OCI-LY3 (cell line): ENCODE results near the gene GPR3.

ENCODE experiments used
- H2AFZ ChIP-seq: fragments of 200-600, 300-600 bp; shearing (Covaris generic); 2 replicates; pipeline ENCODE4 v1.6.0; 2014; ENCODE audit warnings: antibody characterized with exemption, low read depth, low read length
- H3K27ac ChIP-seq: fragments of 200-600, 300-600 bp; sonication (generic); 2 replicates; pipeline ENCODE4 v1.5.1; 2014; ENCODE audit warnings: mild to moderate bottlenecking, low read length, moderate library complexity, mixed read lengths
- H3K27me3 ChIP-seq: fragments of 200-600, 300-600 bp; sonication (generic); 2 replicates; pipeline ENCODE4 v1.6.1; 2014; ENCODE audit warnings: low read depth, low read length, mixed read lengths
- H3K36me3 ChIP-seq: fragments of 200-600, 300-600 bp; sonication (generic); replicated peaks from 2 replicates; pipeline ENCODE3; 2014; ENCODE audit warnings: low read depth, low read length, mixed read lengths
- H3K4me1 ChIP-seq: fragments of 300-600, 200-600 bp; sonication (generic); 2 replicates; pipeline ENCODE4 v1.6.1; 2014; ENCODE audit warnings: low read length, mixed read lengths
- H3K4me2 ChIP-seq: fragments of 200-600, 300-600 bp; sonication (generic); 2 replicates; pipeline ENCODE4 v1.6.1; 2014; ENCODE audit warnings: low read length, mixed read lengths
- H3K4me3 ChIP-seq: fragments of 300-600, 200-600 bp; sonication (generic); 2 replicates; pipeline ENCODE4 v1.5.1; 2014; ENCODE audit warnings: antibody characterized with exemption, mild to moderate bottlenecking, low read length, moderate library complexity
- H3K79me2 ChIP-seq: fragments of 300-600, 200-600 bp; shearing (Covaris generic); 2 replicates; pipeline ENCODE4 v1.6.1; 2014; ENCODE audit warnings: mild to moderate bottlenecking, low read length, mixed read lengths
- H3K9ac ChIP-seq: fragments of 300-600, 200-600 bp; shearing (Covaris generic); 2 replicates; pipeline ENCODE4 v1.6.0; 2014; ENCODE audit warnings: mild to moderate bottlenecking, low read length, moderate library complexity
- H3K9me3 ChIP-seq: fragments of 200-600, 300-600 bp; shearing (Covaris generic); 2 replicates; pipeline ENCODE4 v1.6.1; 2014; ENCODE audit warnings: low read length, mixed read lengths; ENCODE audit not compliant: insufficient read depth
- H4K20me1 ChIP-seq: fragments of 200-600, 300-600 bp; sonication (generic); 2 replicates; pipeline ENCODE4 v1.6.1; 2016; ENCODE audit warnings: low read length, mixed read lengths; ENCODE audit not compliant: insufficient read depth
- EZH2phosphoT487 ChIP-seq: fragments of 200-600 bp; shearing (Covaris generic); IDR thresholded peaks from 2 replicates; pipeline ENCODE4 v1.6.1; 2018; ENCODE audit warnings: antibody characterized with exemption, mixed run types, low read depth
- TF ChIP-seq, protein P1 (sequence below): fragments of 200-600, 300-600 bp; sonication (generic); IDR thresholded peaks from 2 replicates; pipeline ENCODE4 v1.5.1; 2014; ENCODE audit warnings: antibody characterized with exemption, low read length, low read depth

Gene GPR3

DNA sequence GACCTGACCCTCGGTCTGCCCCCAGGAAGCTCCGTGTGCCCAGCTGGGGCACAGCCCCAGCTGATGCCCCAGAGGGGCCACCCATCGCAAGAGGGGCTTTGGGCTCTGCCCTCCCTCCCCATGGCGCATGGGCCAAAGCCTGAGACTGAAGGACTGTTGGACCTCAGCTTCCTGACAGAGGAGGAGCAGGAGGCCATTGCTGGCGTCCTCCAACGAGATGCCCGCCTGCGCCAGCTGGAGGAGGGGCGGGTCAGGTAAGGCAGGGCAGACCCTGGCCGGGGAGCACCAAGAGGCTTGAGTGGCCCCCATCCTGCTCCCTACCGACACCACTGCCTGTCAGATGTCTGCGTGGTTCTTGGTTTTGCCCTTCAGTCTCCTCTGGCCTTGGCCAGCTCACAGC is 47.1 kb upstream of the GPR3 start:
- H4K20me1 ChIP-seq = no peaks in the 10 kb centered on the region
- H3K36me3 ChIP-seq = no peaks in the 10 kb centered on the region
- no peak for TF ChIP-seq EZH2phosphoT487
- TF ChIP-seq, protein P1, sequence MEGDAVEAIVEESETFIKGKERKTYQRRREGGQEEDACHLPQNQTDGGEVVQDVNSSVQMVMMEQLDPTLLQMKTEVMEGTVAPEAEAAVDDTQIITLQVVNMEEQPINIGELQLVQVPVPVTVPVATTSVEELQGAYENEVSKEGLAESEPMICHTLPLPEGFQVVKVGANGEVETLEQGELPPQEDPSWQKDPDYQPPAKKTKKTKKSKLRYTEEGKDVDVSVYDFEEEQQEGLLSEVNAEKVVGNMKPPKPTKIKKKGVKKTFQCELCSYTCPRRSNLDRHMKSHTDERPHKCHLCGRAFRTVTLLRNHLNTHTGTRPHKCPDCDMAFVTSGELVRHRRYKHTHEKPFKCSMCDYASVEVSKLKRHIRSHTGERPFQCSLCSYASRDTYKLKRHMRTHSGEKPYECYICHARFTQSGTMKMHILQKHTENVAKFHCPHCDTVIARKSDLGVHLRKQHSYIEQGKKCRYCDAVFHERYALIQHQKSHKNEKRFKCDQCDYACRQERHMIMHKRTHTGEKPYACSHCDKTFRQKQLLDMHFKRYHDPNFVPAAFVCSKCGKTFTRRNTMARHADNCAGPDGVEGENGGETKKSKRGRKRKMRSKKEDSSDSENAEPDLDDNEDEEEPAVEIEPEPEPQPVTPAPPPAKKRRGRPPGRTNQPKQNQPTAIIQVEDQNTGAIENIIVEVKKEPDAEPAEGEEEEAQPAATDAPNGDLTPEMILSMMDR = no peak
- no peak overlapping the region for H3K9ac ChIP-seq
- H3K27ac ChIP-seq = no peak overlapping the region
- H3K4me1 ChIP-seq = peaks cover 25% of the 10 kb centered on the region
- no peaks in the 10 kb centered on the region for H3K9me3 ChIP-seq
- no peaks in the 10 kb centered on the region for H3K79me2 ChIP-seq
- no peak overlapping the region for H3K4me3 ChIP-seq
- H3K27me3 ChIP-seq = no peaks in the 10 kb centered on the region
- no peak overlapping the region for H3K4me2 ChIP-seq
- H2AFZ ChIP-seq = no peak overlapping the region

GRCh38 chr1:27346357-27346756 is 46.1 kb upstream of the GPR3 start:
- TF ChIP-seq, protein P1 = no peak
- TF ChIP-seq EZH2phosphoT487 = no peak
- Histone ChIP-seq H3K36me3 (no peaks in the 10 kb centered on the region), H3K4me2 (no peak overlapping the region)

GRCh38 chr1:27346991-27347624 is 45.3 kb upstream of the GPR3 start:
- no peak overlapping the region for H3K27ac ChIP-seq

More at GRCh38 chr1:27346357-27346756, 46.1 kb upstream of the GPR3 start:
- H3K27ac ChIP-seq = no peak overlapping the region
- H4K20me1 ChIP-seq = no peaks in the 10 kb centered on the region
- H3K4me3 ChIP-seq = no peak overlapping the region
- no peak overlapping the region for H2AFZ ChIP-seq
- no peak overlapping the region for H3K9ac ChIP-seq
- H3K9me3 ChIP-seq = no peaks in the 10 kb centered on the region
- no peaks in the 10 kb centered on the region for H3K79me2 ChIP-seq
- H3K27me3 ChIP-seq = no peaks in the 10 kb centered on the region
- H3K4me1 ChIP-seq = peaks cover 20% of the 10 kb centered on the region

More at GRCh38 chr1:27346991-27347624, 45.3 kb upstream of the GPR3 start:
- peaks cover 12% of the 10 kb centered on the region for H3K4me1 ChIP-seq
- H3K9me3 ChIP-seq = no peaks in the 10 kb centered on the region
- H3K27me3 ChIP-seq = no peaks in the 10 kb centered on the region
- H3K9ac ChIP-seq = no peak overlapping the region
- H2AFZ ChIP-seq = no peak overlapping the region
- no peaks in the 10 kb centered on the region for H3K79me2 ChIP-seq
- no peak for TF ChIP-seq EZH2phosphoT487
- TF ChIP-seq, protein P1 = no peak
- H3K4me2 ChIP-seq = no peak overlapping the region
- H4K20me1 ChIP-seq = no peaks in the 10 kb centered on the region
- H3K36me3 ChIP-seq = no peaks in the 10 kb centered on the region
- H3K4me3 ChIP-seq = no peak overlapping the region
